ENCODE results near the gene HIRIP3.
"Not testable (repeated sequence)": the region's sequence is repeated elsewhere in the genome, so short reads cannot be mapped to it uniquely, and the experiment has no call there.

HIRIP3 gene

GRCh38 chr16:29961479-29962343 is 33.7 kb downstream of the HIRIP3 start, which contains the start of gene TMEM219:
Gene TMEM219, plus strand, starts transcription at chr16:29962079. Its CDS starts 1,065 bp downstream, at chr16:29963144.
- DNase-seq (ENCODE audit: low read depth in 2 of 2, low spot score in 1 of 2) = peak; percentile 83 to 85

- no peak for DNase-seq (ENCODE audit: low read depth in 2 of 2, low spot score in 1 of 2)
These were observed 34.3 kb downstream of the HIRIP3 start for GRCh38 chr16:29961127-29961478.

GRCh38 chr16:29959821-29960220 is 35.6 kb downstream of the HIRIP3 start:
- DNase-seq (ENCODE audit: low read depth in 2 of 2, low spot score in 1 of 2) = not testable (repeated sequence)

GRCh38 chr16:29959293-29959692 is 36.1 kb downstream of the HIRIP3 start:
- no peak for DNase-seq (ENCODE audit: low read depth in 2 of 2, low spot score in 1 of 2)

GRCh38 chr16:29958756-29959155 is 36.7 kb downstream of the HIRIP3 start:
- no peak for DNase-seq (ENCODE audit: low read depth in 2 of 2, low spot score in 1 of 2)

GRCh38 chr16:29951625-29952365 is 43.6 kb downstream of the HIRIP3 start:
- DNase-seq (ENCODE audit: low read depth in 2 of 2, low spot score in 1 of 2) = no peak

- DNase-seq (ENCODE audit: low read depth in 2 of 2, low spot score in 1 of 2) = no peak
These were observed 44.5 kb downstream of the HIRIP3 start for GRCh38 chr16:29950806-29951461.

GRCh38 chr16:29947897-29948296 is 47.5 kb downstream of the HIRIP3 start:
- DNase-seq (ENCODE audit: low read depth in 2 of 2, low spot score in 1 of 2) = no peak

- no peak for DNase-seq (ENCODE audit: low read depth in 2 of 2, low spot score in 1 of 2)
These were observed 51.3 kb downstream of the HIRIP3 start for GRCh38 chr16:29943846-29944799.
